ENCODE results near the gene PAXIP1.

Gene PAXIP1

DNA sequence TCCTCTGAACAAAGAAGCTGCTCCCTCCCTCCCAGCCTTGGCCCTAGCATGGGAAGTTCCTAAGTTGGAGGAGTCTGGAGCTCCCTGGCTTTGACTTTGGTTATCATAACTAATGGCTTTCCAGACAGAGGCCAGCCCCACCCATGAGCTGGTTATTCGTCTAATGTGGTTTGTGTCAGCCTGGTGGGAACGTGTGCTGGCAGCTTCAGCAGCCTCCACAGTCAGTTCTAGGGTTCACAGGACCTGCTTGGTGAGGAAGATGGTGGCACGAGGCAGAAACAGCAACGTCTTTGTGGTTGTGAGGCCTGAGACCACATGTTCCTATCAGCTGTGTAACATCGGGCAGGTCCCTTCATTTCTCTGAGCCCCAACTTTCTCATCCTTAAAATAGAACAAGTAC is 103.1 kb downstream of the PAXIP1 start:
- H3K27ac Mint-ChIP-seq = no peak overlapping the region
- no peaks in the 10 kb centered on the region for H3K9me3 Mint-ChIP-seq
- H3K27me3 Mint-ChIP-seq = no peaks in the 10 kb centered on the region
- H3K4me1 Mint-ChIP-seq = no peaks in the 10 kb centered on the region
- H3K36me3 Mint-ChIP-seq = no peaks in the 10 kb centered on the region
- H3K4me3 Mint-ChIP-seq = no peak overlapping the region

GRCh38 chr7:154898973-154899855 is 103.7 kb downstream of the PAXIP1 start:
- Mint-ChIP-seq H3K36me3 (no peaks in the 10 kb centered on the region), H3K4me3 (no peak overlapping the region), H3K27ac (no peak overlapping the region), H3K27me3 (no peaks in the 10 kb centered on the region), H3K4me1 (no peaks in the 10 kb centered on the region), H3K9me3 (no peaks in the 10 kb centered on the region)

DNA sequence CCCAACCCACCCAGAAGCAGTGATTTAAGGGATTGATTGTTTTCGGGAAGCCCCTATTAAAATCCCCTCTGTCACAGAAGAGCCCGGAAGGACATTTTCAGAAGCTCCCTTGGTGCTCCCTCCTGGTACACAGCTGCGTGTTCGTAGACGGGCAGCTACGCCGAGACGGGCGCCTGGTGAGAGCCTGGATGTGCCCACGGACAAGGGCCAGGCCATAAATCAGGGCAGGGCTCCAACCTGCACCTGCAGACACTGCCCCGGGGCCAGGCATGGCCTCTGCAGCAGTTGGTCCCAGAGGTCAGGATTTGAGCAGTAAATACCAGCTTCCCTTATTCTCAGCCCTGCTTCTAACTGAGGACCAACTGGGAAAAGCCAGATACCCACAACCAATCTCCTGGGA is 106.8 kb downstream of the PAXIP1 start:
- Mint-ChIP-seq H3K9me3 (no peaks in the 10 kb centered on the region), H3K4me3 (no peak overlapping the region), H3K27me3 (no peaks in the 10 kb centered on the region)

More for the DNA sequence above, 106.8 kb downstream of the PAXIP1 start:
- Mint-ChIP-seq H3K27ac (no peak overlapping the region), H3K36me3 (no peaks in the 10 kb centered on the region), H3K4me1 (no peaks in the 10 kb centered on the region)

Data from activated naive CD4-positive, alpha-beta T cell treated with anti-CD3 and anti-CD28 coated beads, Interleukin-2, amount 50 U/mL, for 24 hours (primary cell).